Neutrophil (primary cell): Measurements from ENCODE around the gene LIMS1.

Experiments
- H3K27ac ChIP-seq: fragments of 200-600 bp; sonication (generic); 2 replicates; pipeline ENCODE4 v1.5.1; 2016; ENCODE audit warnings: mild to moderate bottlenecking, moderate library complexity
- H3K27me3 ChIP-seq: fragments of 200-600 bp; sonication (generic); 2 replicates; pipeline ENCODE4 v1.6.0; 2016; ENCODE audit warnings: mild to moderate bottlenecking
- H3K36me3 ChIP-seq: fragments of 200-600 bp; sonication (generic); 2 replicates; pipeline ENCODE4 v1.5.1; 2017
- H3K4me1 ChIP-seq, 2 experiments: fragments of 200-600 bp in 1 of 2; sonication (generic) in 1 of 2; 1 replicate in 1 of 2; 2 replicates in 1 of 2; pipeline versions ENCODE4 v1.5.1 to v1.6.1; 2013 to 2016; ENCODE audit warnings: low read depth in 1 of 2, low read length in 1 of 2, mild to moderate bottlenecking in 1 of 2, moderate library complexity in 1 of 2; ENCODE audit not compliant: control insufficient read depth in 1 of 2, insufficient read depth in 1 of 2
- H3K4me3 ChIP-seq, 2 experiments: fragments of 200-600 bp in 1 of 2; sonication (generic) in 1 of 2; 1 replicate in 1 of 2; 2 replicates in 1 of 2; pipeline ENCODE4 v1.5.1; 2013 to 2016; ENCODE audit warnings: low read depth in 1 of 2, low read length in 1 of 2, mild to moderate bottlenecking in 1 of 2, moderate library complexity in 1 of 2
- H3K9me3 ChIP-seq: fragments of 200-600 bp; sonication (generic); 2 replicates; pipeline ENCODE4 v1.5.1; 2016
- TF ChIP-seq, protein P1 (sequence below): fragments of 200-600 bp; sonication (generic); IDR thresholded peaks from 2 replicates; pipeline ENCODE4 v1.5.1; 2016; ENCODE audit warnings: antibody characterized with exemption

Gene LIMS1

DNA sequence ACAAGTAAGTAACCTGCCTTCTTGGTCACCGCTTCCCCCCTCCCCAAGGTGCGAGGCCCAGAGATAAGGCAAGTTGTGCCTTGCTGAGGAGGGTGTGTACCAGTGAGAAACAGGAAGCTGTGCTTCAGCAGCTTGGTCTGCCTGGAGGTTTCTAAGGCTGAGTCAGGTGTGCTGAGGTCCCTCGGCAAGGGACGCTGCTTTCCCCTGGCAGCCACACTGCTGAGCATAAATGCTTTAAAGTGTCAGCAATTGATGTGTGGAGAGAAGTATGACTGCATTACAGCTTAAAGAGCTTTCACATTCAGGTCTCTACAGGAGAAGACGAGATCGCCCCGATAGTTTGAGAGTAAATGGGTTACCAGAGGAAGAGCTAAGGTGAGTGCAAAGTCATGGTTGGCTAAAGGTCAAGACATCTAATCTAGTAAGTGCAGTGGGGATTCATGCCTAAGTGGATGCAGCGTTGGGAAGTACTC, 86.9 kb downstream of the LIMS1 start:
- H3K27ac ChIP-seq = peak overlapping the region; percentile 88
- H3K27me3 ChIP-seq = no peaks in the 10 kb centered on the region
- TF ChIP-seq, protein P1, sequence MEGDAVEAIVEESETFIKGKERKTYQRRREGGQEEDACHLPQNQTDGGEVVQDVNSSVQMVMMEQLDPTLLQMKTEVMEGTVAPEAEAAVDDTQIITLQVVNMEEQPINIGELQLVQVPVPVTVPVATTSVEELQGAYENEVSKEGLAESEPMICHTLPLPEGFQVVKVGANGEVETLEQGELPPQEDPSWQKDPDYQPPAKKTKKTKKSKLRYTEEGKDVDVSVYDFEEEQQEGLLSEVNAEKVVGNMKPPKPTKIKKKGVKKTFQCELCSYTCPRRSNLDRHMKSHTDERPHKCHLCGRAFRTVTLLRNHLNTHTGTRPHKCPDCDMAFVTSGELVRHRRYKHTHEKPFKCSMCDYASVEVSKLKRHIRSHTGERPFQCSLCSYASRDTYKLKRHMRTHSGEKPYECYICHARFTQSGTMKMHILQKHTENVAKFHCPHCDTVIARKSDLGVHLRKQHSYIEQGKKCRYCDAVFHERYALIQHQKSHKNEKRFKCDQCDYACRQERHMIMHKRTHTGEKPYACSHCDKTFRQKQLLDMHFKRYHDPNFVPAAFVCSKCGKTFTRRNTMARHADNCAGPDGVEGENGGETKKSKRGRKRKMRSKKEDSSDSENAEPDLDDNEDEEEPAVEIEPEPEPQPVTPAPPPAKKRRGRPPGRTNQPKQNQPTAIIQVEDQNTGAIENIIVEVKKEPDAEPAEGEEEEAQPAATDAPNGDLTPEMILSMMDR = no peak
- no peaks in the 10 kb centered on the region for H3K36me3 ChIP-seq
- no peaks in the 10 kb centered on the region for H3K9me3 ChIP-seq
- peaks cover 37 to 41% of the 10 kb centered on the region in 2 experiments for H3K4me1 ChIP-seq
- peak overlapping the region; percentile 54 to 57 for H3K4me3 ChIP-seq

DNA sequence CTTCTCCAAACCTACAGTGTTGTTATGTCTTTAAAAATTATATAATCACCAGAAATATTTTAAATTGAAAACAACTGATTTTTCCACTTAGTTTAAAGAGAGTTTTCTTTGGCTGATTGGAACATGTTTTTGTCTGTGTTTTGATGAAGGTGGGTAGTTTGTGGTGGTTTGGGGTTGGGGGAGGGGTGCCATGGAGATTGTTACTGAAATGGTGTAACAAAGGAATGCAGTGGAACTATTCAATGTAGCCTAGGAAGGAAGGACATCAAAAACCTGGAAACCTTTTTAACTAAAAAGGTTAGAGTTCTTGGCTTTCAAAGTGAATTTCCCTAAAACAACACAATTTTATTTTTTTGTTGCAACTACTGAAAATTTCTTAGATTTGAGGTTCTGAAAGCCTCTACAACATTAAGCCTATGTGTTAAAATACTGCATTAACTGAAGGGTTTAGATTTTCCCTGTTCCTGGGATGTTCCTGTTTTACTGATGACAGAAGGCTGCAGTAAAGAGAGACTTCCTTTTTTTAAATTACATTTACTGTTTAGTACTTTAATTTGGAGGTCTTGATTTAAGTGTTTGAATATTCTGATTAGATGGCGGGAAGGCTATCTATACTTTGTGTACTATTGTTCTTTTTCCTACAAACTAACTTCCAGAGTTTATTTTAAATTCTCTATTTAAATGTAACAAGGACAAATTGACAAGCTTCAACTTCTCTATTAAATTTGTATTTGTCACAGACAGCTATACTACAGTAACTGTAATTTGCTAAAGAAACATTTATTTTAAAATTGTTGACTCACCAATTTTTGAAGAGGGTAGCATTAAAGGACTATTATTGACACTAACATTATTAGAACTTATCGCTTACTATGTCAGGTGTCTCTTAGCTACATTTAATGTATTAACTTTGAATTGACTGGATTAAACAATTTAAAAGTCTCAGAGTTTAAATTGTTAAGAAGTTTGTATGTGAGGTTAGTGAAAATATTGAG, 87.7 kb downstream of the LIMS1 start:
- TF ChIP-seq, protein P1 = no peak
- Histone ChIP-seq H3K36me3 (no peaks in the 10 kb centered on the region), H3K27ac (peak overlapping the region; percentile 88), H3K9me3 (no peaks in the 10 kb centered on the region), H3K27me3 (no peaks in the 10 kb centered on the region), H3K4me1 (peaks cover 37 to 41% of the 10 kb centered on the region in 2 experiments), H3K4me3 (peak overlapping the region; percentile 54 to 57)

DNA sequence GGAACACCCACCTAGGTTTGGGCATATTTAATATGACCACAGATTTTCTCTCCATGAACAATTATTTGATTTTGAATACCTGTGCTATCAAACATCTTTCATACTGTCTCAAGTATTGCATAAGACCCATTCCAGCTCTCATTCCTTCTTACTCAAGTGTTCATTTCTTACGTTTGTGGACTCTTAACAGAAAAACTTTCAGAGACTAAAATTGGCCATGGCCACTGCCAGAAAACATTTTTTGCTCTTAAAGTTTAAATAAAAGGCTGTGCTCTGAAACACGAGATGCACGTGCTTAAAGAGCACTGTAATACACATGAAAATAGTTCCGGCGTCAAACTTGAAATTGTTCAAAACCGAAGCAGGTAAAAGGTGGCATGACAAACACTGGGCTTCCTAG, 89.3 kb downstream of the LIMS1 start:
- H3K4me1 ChIP-seq = peaks cover 37 to 41% of the 10 kb centered on the region in 2 experiments
- H3K36me3 ChIP-seq = no peaks in the 10 kb centered on the region
- TF ChIP-seq, protein P1 = no peak
- no peaks in the 10 kb centered on the region for H3K27me3 ChIP-seq
- no peak overlapping the region for H3K4me3 ChIP-seq
- H3K27ac ChIP-seq = no peak overlapping the region
- no peaks in the 10 kb centered on the region for H3K9me3 ChIP-seq

GRCh38 chr2:108625186-108625827, 91.0 kb downstream of the LIMS1 start:
- no peaks in the 10 kb centered on the region for H3K27me3 ChIP-seq
- TF ChIP-seq, protein P1 = no peak
- H3K9me3 ChIP-seq = no peaks in the 10 kb centered on the region
- H3K27ac ChIP-seq = peak overlapping the region; percentile 58
- peaks cover 29 to 32% of the 10 kb centered on the region in 2 experiments for H3K4me1 ChIP-seq
- no peak overlapping the region for H3K4me3 ChIP-seq
- H3K36me3 ChIP-seq = no peaks in the 10 kb centered on the region

- Histone ChIP-seq H3K27me3 (no peaks in the 10 kb centered on the region), H3K36me3 (no peaks in the 10 kb centered on the region), H3K9me3 (no peaks in the 10 kb centered on the region), H3K27ac (peak overlapping the region; percentile 58), H3K4me3 (no peak overlapping the region), H3K4me1 (peaks cover 24 to 26% of the 10 kb centered on the region in 2 experiments)
- TF ChIP-seq, protein P1 = no peak
Observed at GRCh38 chr2:108625828-108626195, 91.5 kb downstream of the LIMS1 start.
